ENCODE data around the gene TSFM. TPM values are rescaled to one million over a fixed set of nuclear protein-coding genes. Genes with fewer than 3 reads are reported as not detected.
"Not testable (repeated sequence)": the region's sequence is repeated elsewhere in the genome, so short reads cannot be mapped to it uniquely, and the experiment has no call there.

Gene TSFM
- total and polyA plus RNA-seq, 9 donors, result 24.2 to 38.6 (median 28.8) TPM

- peaks cover 37% of the 10 kb centered on the region for H3K36me3 ChIP-seq (ENCODE audit: control insufficient read depth, insufficient read depth, low read length)
- H3K4me3 ChIP-seq (ENCODE audit: low read length), result peak overlapping the region; percentile 84
- peaks cover 25% of the 10 kb centered on the region for H3K4me1 ChIP-seq (ENCODE audit: control insufficient read depth, insufficient read depth, low read length)
- peak overlapping the region; percentile 99 for H3K27ac ChIP-seq (ENCODE audit: low read length)
- 0% methylated on average over 10 of the region's 16 CpGs for WGBS (ENCODE audit: insufficient coverage)
- H3K9me3 ChIP-seq (replicated peaks; ENCODE audit: control insufficient read depth, low read depth, low read length), result no peaks in the 10 kb centered on the region
- H3K27me3 ChIP-seq (ENCODE audit: control insufficient read depth, insufficient read depth, low read length), result peaks cover 21% of the 10 kb centered on the region
- peak; percentile 98 for DNase-seq
These were observed 11.2 kb upstream of the TSFM start for GRCh38 chr12:57771236-57771872.

- H3K36me3 ChIP-seq (ENCODE audit: control insufficient read depth, insufficient read depth, low read length), result peaks cover 38% of the 10 kb centered on the region
- peak within 1 kb of the TSS; percentile 99 for H3K27ac ChIP-seq (ENCODE audit: low read length)
- peaks cover 15% of the 10 kb centered on the region for H3K27me3 ChIP-seq (ENCODE audit: control insufficient read depth, insufficient read depth, low read length)
- H3K4me3 ChIP-seq (ENCODE audit: low read length), result peak within 1 kb of the TSS; percentile 84
- DNase-seq, result peak; percentile 99
- peaks cover 19% of the 10 kb centered on the region for H3K4me1 ChIP-seq (ENCODE audit: control insufficient read depth, insufficient read depth, low read length)
- WGBS (ENCODE audit: insufficient coverage), result under 1% methylated on average over 25 of the region's 28 CpGs
- no peaks in the 10 kb centered on the region for H3K9me3 ChIP-seq (replicated peaks; ENCODE audit: control insufficient read depth, low read depth, low read length)
These were observed 10.6 kb upstream of the TSFM start, which contains the start of gene METTL1 for GRCh38 chr12:57771873-57772428. METTL1 (minus strand) TSS chr12:57772105; CDS start chr12:57772083, 22 bp downstream.

- peak within 1 kb of the TSS; percentile 99 for H3K27ac ChIP-seq (ENCODE audit: low read length)
- WGBS (ENCODE audit: insufficient coverage), result under 1% methylated on average over 50 of the region's 67 CpGs
- peak; percentile 81 for DNase-seq
- H3K9me3 ChIP-seq (replicated peaks; ENCODE audit: control insufficient read depth, low read depth, low read length), result no peaks in the 10 kb centered on the region
- H3K27me3 ChIP-seq (ENCODE audit: control insufficient read depth, insufficient read depth, low read length), result peaks cover 8% of the 10 kb centered on the region
- peak within 1 kb of the TSS; percentile 84 for H3K4me3 ChIP-seq (ENCODE audit: low read length)
- peaks cover 38% of the 10 kb centered on the region for H3K36me3 ChIP-seq (ENCODE audit: control insufficient read depth, insufficient read depth, low read length)
- peaks cover 17% of the 10 kb centered on the region for H3K4me1 ChIP-seq (ENCODE audit: control insufficient read depth, insufficient read depth, low read length)
These were observed 9.9 kb upstream of the TSFM start, which contains the start of gene EEF1AKMT3 for GRCh38 chr12:57772429-57773322. EEF1AKMT3 (plus strand) TSS chr12:57772614; CDS start chr12:57772725, 111 bp downstream.

- not testable (repeated sequence) for DNase-seq; H3K27ac ChIP-seq (ENCODE audit: low read length); H3K4me3 ChIP-seq (ENCODE audit: low read length); H3K27me3 ChIP-seq (ENCODE audit: control insufficient read depth, insufficient read depth, low read length); H3K9me3 ChIP-seq (replicated peaks; ENCODE audit: control insufficient read depth, low read depth, low read length)
- peaks cover 22% of the 10 kb centered on the region for H3K36me3 ChIP-seq (ENCODE audit: control insufficient read depth, insufficient read depth, low read length)
- H3K4me1 ChIP-seq (ENCODE audit: control insufficient read depth, insufficient read depth, low read length), result peaks cover 17% of the 10 kb centered on the region
- WGBS (ENCODE audit: insufficient coverage), result 80% methylated on average over 2 of the region's 11 CpGs
These were observed 8.0 kb upstream of the TSFM start for GRCh38 chr12:57774634-57775033.

- no CpG with 5 or more reads among the region's 3 CpGs for WGBS (ENCODE audit: insufficient coverage)
- no peak overlapping the region for H3K4me3 ChIP-seq (ENCODE audit: low read length)
- peaks cover 17% of the 10 kb centered on the region for H3K4me1 ChIP-seq (ENCODE audit: control insufficient read depth, insufficient read depth, low read length)
- no peaks in the 10 kb centered on the region for H3K27me3 ChIP-seq (ENCODE audit: control insufficient read depth, insufficient read depth, low read length)
- DNase-seq, result no peak
- no peak overlapping the region for H3K27ac ChIP-seq (ENCODE audit: low read length)
- no peaks in the 10 kb centered on the region for H3K9me3 ChIP-seq (replicated peaks; ENCODE audit: control insufficient read depth, low read depth, low read length)
- peaks cover 20% of the 10 kb centered on the region for H3K36me3 ChIP-seq (ENCODE audit: control insufficient read depth, insufficient read depth, low read length)
These were observed 7.5 kb upstream of the TSFM start for GRCh38 chr12:57775044-57775443.

GRCh38 chr12:57775563-57776246, 6.9 kb upstream of the TSFM start:
- no peak overlapping the region for H3K4me3 ChIP-seq (ENCODE audit: low read length)
- H3K9me3 ChIP-seq (replicated peaks; ENCODE audit: control insufficient read depth, low read depth, low read length), result no peaks in the 10 kb centered on the region
- 77% methylated on average over 3 of the region's 4 CpGs for WGBS (ENCODE audit: insufficient coverage)

GRCh38 chr12:57776247-57776587, 6.4 kb upstream of the TSFM start:
- no CpG with 5 or more reads among the region's 2 CpGs for WGBS (ENCODE audit: insufficient coverage)
- H3K4me1 ChIP-seq (ENCODE audit: control insufficient read depth, insufficient read depth, low read length), result peaks cover 12% of the 10 kb centered on the region
- DNase-seq, result no peak
- no peak overlapping the region for H3K4me3 ChIP-seq (ENCODE audit: low read length)
- H3K9me3 ChIP-seq (replicated peaks; ENCODE audit: control insufficient read depth, low read depth, low read length), result no peaks in the 10 kb centered on the region
- peaks cover 19% of the 10 kb centered on the region for H3K36me3 ChIP-seq (ENCODE audit: control insufficient read depth, insufficient read depth, low read length)
- H3K27me3 ChIP-seq (ENCODE audit: control insufficient read depth, insufficient read depth, low read length), result no peaks in the 10 kb centered on the region
- H3K27ac ChIP-seq (ENCODE audit: low read length), result no peak overlapping the region

More at GRCh38 chr12:57775563-57776246, 6.9 kb upstream of the TSFM start:
- peaks cover 20% of the 10 kb centered on the region for H3K36me3 ChIP-seq (ENCODE audit: control insufficient read depth, insufficient read depth, low read length)
- DNase-seq, result no peak
- peaks cover 17% of the 10 kb centered on the region for H3K4me1 ChIP-seq (ENCODE audit: control insufficient read depth, insufficient read depth, low read length)
- no peaks in the 10 kb centered on the region for H3K27me3 ChIP-seq (ENCODE audit: control insufficient read depth, insufficient read depth, low read length)
- no peak overlapping the region for H3K27ac ChIP-seq (ENCODE audit: low read length)

- no peak overlapping the region for H3K27ac ChIP-seq (ENCODE audit: low read length)
- peaks cover 19% of the 10 kb centered on the region for H3K36me3 ChIP-seq (ENCODE audit: control insufficient read depth, insufficient read depth, low read length)
- H3K4me1 ChIP-seq (ENCODE audit: control insufficient read depth, insufficient read depth, low read length), result peaks cover 9% of the 10 kb centered on the region
- H3K27me3 ChIP-seq (ENCODE audit: control insufficient read depth, insufficient read depth, low read length), result no peaks in the 10 kb centered on the region
- no peak for DNase-seq
- 92% methylated on average over 3 of the region's 7 CpGs for WGBS (ENCODE audit: insufficient coverage)
- no peaks in the 10 kb centered on the region for H3K9me3 ChIP-seq (replicated peaks; ENCODE audit: control insufficient read depth, low read depth, low read length)
- H3K4me3 ChIP-seq (ENCODE audit: low read length), result no peak overlapping the region
These were observed 5.2 kb upstream of the TSFM start for GRCh38 chr12:57777367-57777766.

GRCh38 chr12:57777911-57778310, 4.7 kb upstream of the TSFM start:
- DNase-seq, result no peak
- Histone ChIP-seq H3K4me3 (ENCODE audit: low read length) (no peak overlapping the region), H3K27me3 (ENCODE audit: control insufficient read depth, insufficient read depth, low read length) (no peaks in the 10 kb centered on the region), H3K36me3 (ENCODE audit: control insufficient read depth, insufficient read depth, low read length) (peaks cover 19% of the 10 kb centered on the region), H3K27ac (ENCODE audit: low read length) (no peak overlapping the region), H3K9me3 (replicated peaks; ENCODE audit: control insufficient read depth, low read depth, low read length) (no peaks in the 10 kb centered on the region), H3K4me1 (ENCODE audit: control insufficient read depth, insufficient read depth, low read length) (peaks cover 7% of the 10 kb centered on the region)
- WGBS (ENCODE audit: insufficient coverage), result no CpG with 5 or more reads among the region's 7 CpGs
